GM12891 (cell line): ENCODE data around the gene NAALADL2.
A peak's percentile ranks its signal among the peaks of the same experiment; 100 is the strongest.

Experiments
- DNase-seq: peaks from one replicate; pipeline ENCODE4 v3.0.0; 2011; ENCODE audit warnings: low spot score; ENCODE audit not compliant: insufficient read length
- FAIRE-seq: peaks from 2 replicates; lab custom pipeline; 2011; peaks lifted over from hg19 to GRCh38; lab: Jason Lieb, UNC
- PAX5 ChIP-seq: IDR thresholded peaks from 2 replicates; pipeline ENCODE4 v1.6.1; 2011; ENCODE audit warnings: low read length, moderate library complexity, mild to moderate bottlenecking; ENCODE audit not compliant: insufficient read depth, severe bottlenecking
- POLR2A ChIP-seq: IDR thresholded peaks from 2 replicates; pipeline ENCODE4 v1.6.1; 2011; ENCODE audit warnings: low read depth, low read length, control low read depth
- POLR2AphosphoS5 ChIP-seq: IDR thresholded peaks from 2 replicates; pipeline ENCODE4 v1.6.1; 2011; ENCODE audit warnings: low read depth, low read length, control low read depth
- POU2F2 ChIP-seq: IDR thresholded peaks from 2 replicates; pipeline ENCODE4 v1.6.1; 2011; ENCODE audit warnings: low read depth, mild to moderate bottlenecking, control low read depth, low read length, moderate library complexity
- SPI1 ChIP-seq: IDR thresholded peaks from 2 replicates; pipeline ENCODE4 v1.6.1; 2011; ENCODE audit warnings: low read depth, low read length, control low read depth
- TAF1 ChIP-seq: IDR thresholded peaks from 2 replicates; pipeline ENCODE4 v1.6.1; 2011; ENCODE audit warnings: low read depth, low read length, control low read depth

The NAALADL2 gene

DNA sequence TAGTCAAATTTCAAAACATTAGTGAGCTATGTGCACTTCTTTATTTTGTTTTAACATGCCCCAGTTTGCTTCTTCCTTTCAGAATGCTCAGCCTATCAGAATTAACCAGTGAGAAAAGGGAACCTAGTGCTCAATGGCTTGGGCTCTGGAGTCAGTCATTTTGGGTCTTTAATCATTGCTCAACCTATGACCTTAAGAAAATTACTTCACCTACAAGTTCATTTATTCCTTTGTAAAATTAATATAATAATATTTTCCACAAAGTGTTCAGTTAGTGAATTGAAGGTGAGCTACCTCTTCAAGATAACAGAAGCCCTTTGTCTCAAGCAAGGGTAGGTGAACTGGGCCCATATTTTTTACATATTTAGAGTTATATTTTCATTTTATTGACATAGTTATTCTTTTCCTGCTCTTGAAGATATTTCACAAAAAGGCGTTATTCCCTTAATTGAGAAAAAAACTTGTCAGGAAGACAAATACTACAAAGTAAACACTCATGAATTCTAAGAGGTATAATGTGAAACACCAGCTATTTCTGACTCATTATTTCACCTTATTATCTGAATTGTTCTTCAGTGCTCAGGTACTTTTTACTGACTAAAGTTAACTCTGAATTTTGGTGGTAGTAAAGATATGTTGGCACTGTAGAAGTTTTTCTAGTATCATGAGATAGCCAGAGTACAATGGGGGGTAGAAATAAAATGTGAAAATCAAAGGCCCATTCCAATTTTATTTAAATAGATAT lies 415.5 kb downstream of the NAALADL2 start:
- DNase-seq (no peak), FAIRE-seq (peak; percentile 26)
- no peak for TF ChIP-seq PAX5
- TF ChIP-seq POU2F2: no peak
- TF ChIP-seq SPI1: no peak
- TF ChIP-seq TAF1: no peak
- TF ChIP-seq POLR2A: no peak
- TF ChIP-seq POLR2AphosphoS5: no peak

DNA sequence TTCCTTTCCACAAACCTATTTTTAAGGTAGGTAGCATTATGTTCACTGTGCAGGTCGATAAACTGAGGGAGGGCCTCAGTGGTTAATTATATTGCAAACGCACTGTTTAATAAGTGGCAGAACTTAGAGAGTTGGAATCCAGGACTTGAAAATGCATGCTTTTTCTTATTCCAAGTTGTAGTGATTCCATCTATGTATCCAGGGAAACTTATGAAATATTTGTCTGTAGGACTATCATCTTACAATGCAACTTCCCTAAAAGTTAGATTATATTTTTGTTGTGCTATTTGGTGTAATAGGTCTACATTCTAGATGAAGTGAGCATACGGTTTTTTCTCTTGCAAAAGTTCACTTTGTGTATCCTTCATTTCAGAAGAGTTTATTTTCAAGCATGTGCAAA lies 419.5 kb downstream of the NAALADL2 start:
- TF ChIP-seq POU2F2: no peak
- TF ChIP-seq POLR2A: no peak
- TF ChIP-seq PAX5: no peak
- no peak for TF ChIP-seq TAF1
- TF ChIP-seq SPI1: no peak
- no peak for TF ChIP-seq POLR2AphosphoS5

DNA sequence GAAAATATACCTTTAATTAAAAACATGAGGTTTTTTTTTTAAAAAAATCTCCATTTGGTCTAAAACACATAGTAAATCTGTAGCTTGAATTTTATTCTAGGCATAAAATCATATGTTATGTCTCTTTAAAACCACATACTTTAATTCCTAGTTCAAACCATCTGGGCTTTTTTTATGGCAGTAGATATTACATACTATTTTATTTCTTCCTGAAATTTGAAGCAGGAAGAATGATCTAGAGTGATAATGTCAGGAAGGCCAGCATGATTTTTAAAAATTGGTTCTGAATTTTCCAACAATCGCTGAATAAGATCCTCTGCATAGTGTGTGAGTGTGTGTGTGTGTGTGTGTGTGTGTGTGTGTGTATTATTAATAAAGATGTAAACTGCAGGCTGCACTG lies 420.3 kb downstream of the NAALADL2 start:
- no peak for FAIRE-seq
- DNase-seq: no peak
- TF ChIP-seq PAX5: no peak
- no peak for TF ChIP-seq POU2F2
- TF ChIP-seq SPI1: no peak
- no peak for TF ChIP-seq POLR2AphosphoS5
- TF ChIP-seq TAF1: no peak
- no peak for TF ChIP-seq POLR2A

More for the DNA sequence above, 419.5 kb downstream of the NAALADL2 start:
- DNase-seq (no peak), FAIRE-seq (peak; percentile 20)

GRCh38 chr3:175279911-175280310 lies 420.8 kb downstream of the NAALADL2 start:
- DNase-seq (no peak), FAIRE-seq (no peak)
- TF ChIP-seq POLR2A (no peak), POU2F2 (no peak), PAX5 (no peak), SPI1 (no peak), TAF1 (no peak), POLR2AphosphoS5 (no peak)

GRCh38 chr3:175287361-175287963 lies 428.3 kb downstream of the NAALADL2 start:
- FAIRE-seq (peak; percentile 91), DNase-seq (no peak)
- TF ChIP-seq POLR2A (no peak), POU2F2 (no peak), POLR2AphosphoS5 (no peak), SPI1 (peak; percentile 95)

DNA sequence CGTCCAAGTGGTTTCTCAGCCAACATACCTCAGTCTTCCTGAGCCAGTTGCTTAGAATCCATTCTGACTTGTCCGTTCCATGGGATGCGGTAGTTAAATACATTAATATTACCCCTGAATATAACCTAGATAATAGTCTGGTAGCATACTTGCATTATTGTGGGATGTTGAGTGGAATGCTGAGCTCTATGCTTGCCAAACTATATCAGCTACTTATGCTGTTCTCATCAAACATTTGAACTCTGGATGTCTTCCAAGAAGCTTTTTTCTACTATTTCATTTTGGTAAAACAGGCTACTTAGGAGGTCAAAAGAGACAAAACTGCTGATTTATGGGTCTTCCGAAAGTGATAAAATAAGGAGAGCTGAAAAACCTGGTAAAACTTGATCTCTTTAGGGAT lies 429.5 kb downstream of the NAALADL2 start:
- DNase-seq (no peak), FAIRE-seq (peak; percentile 33)
- TF ChIP-seq POU2F2 (no peak), TAF1 (no peak)

- FAIRE-seq: peak; percentile 23
- no peak for TF ChIP-seq POU2F2
- no peak for TF ChIP-seq POLR2A
- TF ChIP-seq TAF1: no peak
- no peak for TF ChIP-seq PAX5
- TF ChIP-seq SPI1: no peak
- no peak for TF ChIP-seq POLR2AphosphoS5
Measured at GRCh38 chr3:175294793-175295192, 435.7 kb downstream of the NAALADL2 start.

GRCh38 chr3:175295248-175296130 lies 436.4 kb downstream of the NAALADL2 start:
- TF ChIP-seq POLR2AphosphoS5 (no peak), SPI1 (no peak), TAF1 (no peak)
- DNase-seq (no peak), FAIRE-seq (no peak)

More at GRCh38 chr3:175294793-175295192, 435.7 kb downstream of the NAALADL2 start:
- DNase-seq: no peak

DNA sequence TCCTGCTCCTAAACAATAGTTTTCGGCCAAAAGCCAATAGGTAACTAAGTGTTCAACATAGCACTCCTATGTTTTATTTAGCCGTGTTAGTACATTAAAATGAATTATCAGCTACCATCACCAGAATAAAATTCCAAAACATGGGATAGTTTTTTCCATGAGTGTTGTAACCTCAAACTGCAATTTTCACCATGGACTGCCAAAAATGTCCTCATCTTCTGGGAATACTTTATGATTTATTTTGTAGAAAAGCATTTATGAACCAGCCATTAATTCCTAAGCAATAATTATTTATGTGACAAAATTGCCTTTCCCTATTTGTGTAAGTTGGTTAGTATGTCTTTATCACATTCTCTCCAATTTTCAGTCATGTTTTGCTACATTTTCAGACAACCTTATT lies 438.1 kb downstream of the NAALADL2 start:
- FAIRE-seq: no peak
- TF ChIP-seq SPI1 (no peak), PAX5 (no peak), POU2F2 (no peak), TAF1 (no peak), POLR2AphosphoS5 (no peak), POLR2A (no peak)
- no peak for DNase-seq

DNA sequence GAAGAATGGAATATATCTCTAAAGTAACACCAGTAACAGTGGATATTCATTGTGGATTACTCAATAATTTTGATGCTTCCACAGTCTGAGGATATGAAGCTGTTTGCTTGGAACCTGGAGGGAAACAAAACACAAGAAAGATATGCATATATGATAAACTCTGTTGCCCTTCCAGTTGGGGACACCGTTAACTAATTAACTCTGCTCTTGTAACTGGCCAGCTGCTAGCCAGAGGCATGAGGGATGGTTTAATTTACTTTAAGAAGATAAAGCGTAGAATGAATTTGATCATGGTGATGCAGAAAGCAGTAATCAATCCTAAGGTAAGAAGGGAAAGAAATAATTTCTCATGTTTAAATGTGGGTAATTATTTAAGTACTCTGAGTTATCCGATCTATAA lies 442.6 kb downstream of the NAALADL2 start:
- no peak for TF ChIP-seq SPI1
- no peak for DNase-seq
- FAIRE-seq: no peak
